HG03432 (cell line): Measurements from ENCODE around the gene CDK5RAP3.

Experiments
- ATAC-seq: cut with Tn5 transposase; IDR thresholded peaks from one replicate; pipeline ENCODE4 v1.9.1; 2021; ENCODE audit warnings: mild to moderate bottlenecking, moderate library complexity; ENCODE audit not compliant: unreplicated experiment

CDK5RAP3 gene

DNA sequence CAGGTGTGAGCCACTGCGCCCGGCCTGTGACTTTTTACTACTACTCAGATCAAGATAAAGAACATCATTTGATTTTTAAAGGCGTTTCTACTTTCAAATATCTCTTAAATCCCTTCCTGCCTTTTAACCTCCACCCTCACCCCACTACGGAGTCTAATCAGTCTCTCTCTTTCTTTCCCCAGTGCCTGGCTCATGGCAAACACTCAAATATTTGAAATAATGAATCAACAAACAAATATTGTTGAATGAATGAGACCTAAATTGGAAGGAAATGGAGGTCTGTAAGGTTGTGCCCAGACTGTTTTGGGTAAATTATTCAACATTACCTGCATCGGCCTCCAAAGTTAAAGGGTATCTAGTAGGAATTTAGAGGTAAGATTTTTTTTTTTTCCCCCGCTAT, 52.0 kb downstream of the CDK5RAP3 start:
- no peak for ATAC-seq

DNA sequence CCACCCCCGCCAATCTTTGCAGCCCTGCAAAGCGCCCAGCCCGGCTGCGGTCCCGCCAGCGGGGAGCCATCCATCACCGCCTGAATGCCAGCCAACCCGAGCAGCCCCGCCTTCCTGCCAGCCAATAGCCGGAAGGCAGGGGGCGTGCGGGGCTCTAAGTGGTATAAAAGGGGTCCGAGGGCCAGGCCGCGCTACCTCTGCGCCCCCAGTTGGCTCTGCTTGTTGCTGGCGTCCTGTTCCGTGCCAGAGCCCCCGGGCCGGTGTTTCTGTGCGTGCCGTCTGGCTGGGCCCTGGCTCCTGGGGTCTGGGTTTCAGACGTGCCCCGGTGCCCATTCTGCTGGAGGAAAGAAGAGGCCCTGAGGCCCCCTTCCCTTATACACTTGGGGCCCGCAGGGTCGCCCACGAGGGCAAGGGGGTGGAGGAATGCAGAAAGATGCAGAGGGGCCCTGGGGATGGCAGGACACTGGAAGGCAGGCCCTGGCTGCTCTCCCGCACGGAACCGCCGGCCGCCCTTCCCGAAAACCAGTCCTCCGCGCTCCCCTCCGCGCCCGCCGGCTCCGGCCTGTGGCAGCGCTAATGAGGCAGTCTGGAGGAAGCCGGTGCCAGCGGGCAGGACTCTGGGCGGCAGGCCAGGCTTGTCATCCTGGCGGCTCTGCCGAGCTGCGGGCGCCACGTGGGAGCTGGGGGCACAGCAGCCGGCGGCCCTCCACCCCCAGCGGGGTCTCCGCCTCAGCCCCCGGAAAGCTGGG, 52.7 kb downstream of the CDK5RAP3 start:
- no peak for ATAC-seq

DNA sequence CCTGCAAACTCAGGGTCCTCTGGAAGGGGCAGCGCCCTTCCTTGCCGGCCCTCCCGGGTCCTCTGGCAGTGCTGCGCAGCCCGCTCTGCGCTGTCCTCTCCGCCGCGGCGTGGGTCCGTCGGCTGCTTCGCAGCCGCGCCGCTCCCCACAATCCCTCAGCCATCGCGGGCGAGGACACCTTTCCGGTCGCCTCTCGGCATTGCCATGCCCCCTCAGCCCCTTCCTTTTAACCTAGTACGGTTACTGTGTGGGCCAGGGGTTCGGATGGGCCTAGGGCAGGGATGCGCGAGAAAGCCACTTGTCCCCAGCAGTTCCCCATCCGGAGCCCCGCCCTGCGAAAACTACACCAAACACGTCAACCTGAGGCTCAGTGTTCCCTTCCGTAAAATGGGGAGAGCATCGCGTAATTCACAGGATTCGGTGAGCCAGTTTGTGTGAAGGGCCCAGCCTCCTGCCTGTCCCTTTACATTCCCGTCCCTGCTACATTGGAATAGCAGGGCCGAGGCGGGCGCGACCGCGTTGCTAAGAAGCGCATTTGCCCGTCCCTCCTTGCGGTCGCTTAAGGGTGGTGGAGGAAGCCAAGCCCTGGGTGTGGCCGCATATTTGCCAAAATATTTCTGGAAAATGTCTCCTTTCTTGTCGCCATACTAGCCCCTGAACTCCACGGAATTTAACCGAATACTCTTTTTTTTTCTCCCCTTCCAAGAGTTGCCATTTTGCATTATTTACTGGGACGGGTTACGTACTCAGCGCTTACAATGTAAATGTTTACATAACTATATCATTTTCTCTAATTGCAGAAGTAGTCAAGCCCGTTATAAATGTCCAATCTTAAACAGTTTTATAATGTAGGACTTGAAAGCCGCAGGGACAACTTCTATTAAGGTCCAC, 53.5 kb downstream of the CDK5RAP3 start:
- no peak for ATAC-seq

DNA sequence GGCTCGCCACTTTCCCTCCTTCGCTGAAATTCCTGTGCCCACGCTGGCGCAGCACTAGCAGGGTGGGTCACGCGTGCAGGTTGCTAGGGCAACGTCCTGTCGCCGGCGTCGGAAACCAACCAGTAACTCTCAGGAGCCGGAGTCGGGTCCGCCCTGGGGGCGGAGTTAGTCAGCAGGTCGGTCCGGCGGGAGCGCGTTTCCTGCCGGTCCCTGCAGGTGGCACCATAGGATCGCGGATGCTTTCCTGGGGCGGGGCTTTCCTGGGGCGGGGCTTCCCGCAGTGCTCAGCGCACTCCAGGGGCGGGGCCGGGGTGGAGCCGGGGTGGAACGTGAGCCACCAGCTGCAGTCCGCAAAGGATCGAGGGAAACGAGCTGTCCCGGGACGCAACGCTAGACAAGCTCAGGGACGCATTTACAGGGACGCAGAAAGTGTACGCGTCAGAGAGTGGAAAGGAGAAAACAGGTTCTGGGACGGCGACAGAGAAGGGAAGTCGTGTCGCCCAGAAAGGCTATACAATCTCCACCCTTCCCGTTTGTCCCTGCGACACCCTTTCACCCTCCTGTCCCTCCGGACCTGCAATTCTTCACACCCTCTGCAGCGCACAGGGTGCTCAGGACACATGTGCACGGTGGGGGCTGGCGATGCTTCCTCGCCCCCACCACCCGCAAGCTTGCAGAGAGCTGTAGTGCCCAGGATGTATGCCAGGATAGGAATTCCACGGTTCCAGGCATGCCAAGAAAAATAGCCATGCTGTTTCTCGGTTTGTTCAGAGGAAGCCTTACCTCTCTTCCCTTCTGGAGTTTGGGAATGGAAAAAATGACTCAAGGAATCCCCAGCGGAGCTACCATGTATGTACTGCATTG, 54.4 kb downstream of the CDK5RAP3 start:
- ATAC-seq, result peak; percentile 77

DNA sequence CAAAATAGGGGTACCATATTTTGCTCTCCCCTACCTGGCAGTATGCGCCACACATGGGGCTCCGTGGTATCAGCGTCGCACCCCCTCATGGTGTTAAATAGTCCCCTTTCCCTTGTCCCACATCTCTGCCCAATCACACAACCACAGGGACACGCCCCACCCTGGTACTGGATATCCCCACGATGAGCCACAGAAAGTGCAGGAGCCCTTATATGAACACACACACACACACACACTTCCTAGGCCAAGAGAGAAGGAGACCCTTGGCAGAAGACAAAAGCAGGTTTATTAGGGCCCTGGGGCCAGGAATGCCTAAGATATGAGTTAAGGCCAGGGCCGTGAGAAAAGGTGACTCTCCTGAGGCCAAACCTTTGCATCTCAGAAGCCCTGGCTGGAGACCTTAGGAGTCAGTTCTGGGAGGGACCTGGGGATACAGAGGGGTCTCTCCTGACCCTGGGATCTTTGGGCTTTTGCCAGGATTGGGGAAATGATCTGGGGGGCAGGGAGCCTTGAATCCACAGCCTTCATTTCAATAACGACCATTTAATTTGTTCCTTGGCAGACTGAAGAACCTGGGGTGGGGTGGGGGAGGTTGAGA, 55.1 kb downstream of the CDK5RAP3 start:
- no peak for ATAC-seq

DNA sequence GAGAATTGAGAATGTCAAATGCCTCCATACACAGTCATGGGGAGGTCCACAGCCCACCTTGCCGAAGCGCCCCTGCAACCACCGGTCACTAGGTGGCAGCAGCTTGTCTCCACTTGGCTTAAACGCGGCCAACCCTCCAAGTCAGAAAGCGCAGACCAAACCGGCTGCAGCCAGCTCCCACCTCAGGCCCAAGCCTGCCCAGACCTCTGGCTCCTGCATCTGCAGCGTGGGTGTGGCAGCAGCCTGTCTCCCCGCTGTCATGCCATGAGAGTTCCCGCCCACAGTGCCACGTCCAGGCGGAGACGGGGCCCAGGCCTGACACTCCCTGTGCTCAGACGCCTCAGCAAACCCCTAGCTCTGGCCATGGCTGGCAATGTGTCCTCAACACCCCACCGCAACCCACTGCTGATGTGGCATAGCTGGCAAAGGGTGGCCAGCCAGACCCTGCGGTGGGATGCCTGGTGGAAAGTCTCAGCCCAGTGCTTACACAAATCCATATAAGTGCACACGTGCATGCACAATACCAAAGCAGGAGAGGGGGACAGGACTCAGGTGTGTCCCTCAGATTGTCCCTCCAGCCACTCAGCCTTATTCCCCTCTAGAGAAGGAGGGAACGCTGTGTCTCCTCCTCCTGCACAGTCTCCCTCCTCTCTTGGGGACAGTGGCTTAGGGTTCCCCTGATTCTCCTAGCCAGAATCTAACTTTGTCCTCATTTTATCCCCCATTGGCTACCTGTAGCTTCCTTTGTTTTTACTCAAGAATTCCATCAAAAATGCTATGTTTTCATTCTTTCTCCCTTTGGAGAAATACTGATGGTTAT, 55.8 kb downstream of the CDK5RAP3 start:
- peak; percentile 44 for ATAC-seq

DNA sequence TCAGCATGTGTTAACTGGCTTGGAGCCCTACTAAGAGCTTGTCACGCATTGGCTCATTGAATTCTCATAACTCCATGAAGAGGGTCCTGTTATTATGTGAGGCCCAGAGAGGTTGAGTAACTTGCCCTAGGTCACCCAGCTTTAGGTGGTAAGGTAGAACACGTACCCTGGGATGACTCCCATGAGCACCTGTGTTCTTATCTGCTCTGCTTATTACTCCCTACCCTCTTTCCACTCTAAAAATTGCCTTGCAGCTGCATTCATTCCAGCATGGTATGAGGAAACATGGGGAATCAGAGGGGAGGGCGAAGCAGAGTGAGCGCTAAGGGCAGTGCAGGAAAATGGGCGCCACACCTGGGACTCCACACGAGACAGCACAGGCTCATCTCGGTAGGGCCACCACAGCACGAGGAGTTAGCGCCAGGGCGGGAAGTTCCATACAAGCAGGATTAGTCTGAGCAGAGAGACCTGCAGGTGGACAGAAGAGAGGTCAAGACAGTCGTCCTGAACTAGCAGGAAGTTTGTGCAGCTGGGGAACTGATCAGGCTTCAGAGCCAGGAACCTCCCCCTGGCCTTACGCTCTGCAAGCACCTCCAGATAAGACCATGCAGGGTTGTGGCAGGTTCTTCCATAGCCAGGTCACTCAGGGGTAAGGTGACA, 56.5 kb downstream of the CDK5RAP3 start:
- ATAC-seq, result no peak

DNA sequence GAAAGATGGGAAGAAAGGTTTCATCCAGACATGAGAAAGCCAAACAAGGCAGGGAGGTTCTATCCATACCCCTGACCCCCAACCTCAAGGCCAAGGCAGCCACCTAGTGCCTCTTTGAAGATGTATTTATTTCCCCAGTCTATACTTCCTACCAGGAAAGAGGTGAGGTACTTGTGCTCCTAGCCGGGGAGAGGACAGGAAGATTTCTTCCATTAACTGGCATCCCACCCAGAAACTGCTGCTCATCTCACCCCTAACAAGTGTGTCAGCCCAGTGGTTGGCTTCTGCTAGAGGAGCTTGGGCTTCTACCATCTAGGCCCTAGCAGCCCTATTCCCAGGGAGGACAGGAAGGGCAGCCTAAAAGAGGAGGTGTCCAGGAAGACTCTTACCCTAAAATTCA, 57.8 kb downstream of the CDK5RAP3 start:
- no peak for ATAC-seq

DNA sequence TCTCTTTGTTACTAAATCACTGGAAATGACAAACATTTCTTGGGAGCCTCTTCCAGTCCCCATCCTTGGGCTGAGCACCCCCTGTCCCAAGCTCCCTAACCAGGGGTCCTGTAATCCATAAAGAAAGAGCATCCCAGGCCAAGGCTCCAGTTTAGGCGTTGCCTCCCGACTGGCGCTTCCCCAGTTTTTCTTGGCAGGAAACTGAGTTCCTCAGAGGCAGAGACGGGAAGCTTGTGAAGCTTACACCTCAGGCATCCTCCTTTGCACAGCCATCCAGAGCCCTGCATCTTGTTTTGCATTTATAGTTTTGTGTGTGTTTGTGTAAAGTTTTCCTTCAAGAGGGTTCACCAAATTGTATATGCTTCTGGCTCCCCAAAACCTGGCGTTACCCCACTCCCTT, 59.6 kb downstream of the CDK5RAP3 start:
- ATAC-seq, result no peak
